ENCODE measurements around the gene ADI1. TPM values are rescaled to one million over a fixed set of nuclear protein-coding genes. Genes with fewer than 3 reads are reported as not detected.

The ADI1 gene
- total and polyA plus RNA-seq, 10 of the 15 experiments (the other 5 are each of a cell fraction or from before 2014, with no cell fraction given) = 4.4 to 78.7 (median 17.2) TPM

- in situ Hi-C loops (cut with MboI) = no loop called here
- no peak overlapping the region for H2AFZ ChIP-seq (ENCODE audit: control insufficient read depth, low read depth, low read length)
- ChIA-PET SMC1A (ENCODE audit: uncharacterized antibody, unreplicated experiment) (no interaction called here), POLR2A (no interaction called here), RAD21 (ENCODE audit: unreplicated experiment) (no interaction called here), CTCF (no interaction called here)
- H3K4me2 ChIP-seq (ENCODE audit: control insufficient read depth, insufficient read depth) = no peak overlapping the region
- H3K79me2 ChIP-seq (ENCODE audit: control insufficient read depth, insufficient read depth, low read length) = no peaks in the 10 kb centered on the region
- WGBS (ENCODE audit: insufficient coverage, insufficient replicate concordance, low lambda C conversion rate, missing lambda C conversion rate) = 93% methylated on average over 29 of the region's 29 CpGs
- FAIRE-seq (no peak), ATAC-seq (no peak), DNase-seq (ENCODE audit: low read depth, low spot score) (no peak)
- no peaks in the 10 kb centered on the region for H3K27me3 ChIP-seq (replicated peaks in 1 of 2; ENCODE audit: control insufficient read depth in 2 of 2, insufficient read depth in 2 of 2, low read length in 1 of 2)
- no peaks in the 10 kb centered on the region for H3K4me1 ChIP-seq (ENCODE audit: control insufficient read depth, insufficient read depth, low read length)
- no peaks in the 10 kb centered on the region for H4K20me1 ChIP-seq (ENCODE audit: control insufficient read depth, insufficient read depth)
- TF ChIP-seq NR2C1 (IDR thresholded peaks at IDR 0.05) (no peak), SPI1 (IDR thresholded peaks at IDR 0.05; ENCODE audit: borderline replicate concordance, insufficient read depth, low read depth, low read length) (no peak), TCF3 (IDR thresholded peaks at IDR 0.05; ENCODE audit: borderline replicate concordance, insufficient read depth, low read depth, low read length) (no peak), ZSCAN29 (IDR thresholded peaks at IDR 0.05) (no peak), MYC (IDR thresholded peaks at IDR 0.05; ENCODE audit: insufficient read depth, insufficient read length, insufficient replicate concordance, low read length, severe bottlenecking) (no peak), RFX5 (IDR thresholded peaks at IDR 0.05; ENCODE audit: low read depth, low read length) (no peak), NBN (IDR thresholded peaks at IDR 0.05) (no peak), PKNOX1 (IDR thresholded peaks at IDR 0.05) (no peak), BCL3 (IDR thresholded peaks at IDR 0.05; ENCODE audit: borderline replicate concordance, insufficient read depth, low read depth, low read length, poor library complexity, severe bottlenecking) (no peak), IRF4 (IDR thresholded peaks at IDR 0.05; ENCODE audit: low read depth, low read length) (no peak), GABPA (IDR thresholded peaks at IDR 0.05; ENCODE audit: low read depth) (no peak), PAX5 (IDR thresholded peaks at IDR 0.05; ENCODE audit: borderline replicate concordance, low read depth, low read length) (no peak), CEBPB (IDR thresholded peaks at IDR 0.05; ENCODE audit: borderline replicate concordance in 1 of 2, low read depth in 2 of 2, low read length in 2 of 2) (no peak)
- intact Hi-C loops (cut with micrococcal nuclease; ENCODE audit: unreplicated experiment) = no loop called here
- no peaks in the 10 kb centered on the region; a peak in 2 of 4 replicates for H3K36me3 ChIP-seq (ENCODE audit: control insufficient read depth in 2 of 2, insufficient read depth in 2 of 2, low read length in 1 of 2)
- no peaks in the 10 kb centered on the region for H3K9me3 ChIP-seq (replicated peaks; ENCODE audit: control insufficient read depth, insufficient read depth, low read length)
- H3K9ac ChIP-seq (ENCODE audit: control insufficient read depth, insufficient read depth, low read length) = no peak overlapping the region
- H3K4me3 ChIP-seq = no peak overlapping the region
- no TSS peak for BruUV-seq (replicated peaks)
- H3K27ac ChIP-seq (ENCODE audit: control insufficient read depth, insufficient read depth) = no peak overlapping the region
Observed at GRCh38 chr2:3486047-3487027, 33.0 kb downstream of the ADI1 start.
